Fibroblast of lung (primary cell): Measurements from ENCODE around the gene CNNM2. TPM values are rescaled to one million over a fixed set of nuclear protein-coding genes. Genes with fewer than 3 reads are reported as not detected.

Experiments used
- DNase-seq, 2 donors: peaks; one replicate each; pipeline versions ENCODE4 v3.0.0 to v3.0.0-alpha.2; 2010; ENCODE audit warnings: low read depth in 2 of 2
- H2AFZ ChIP-seq: 2 replicates; pipeline ENCODE4 v1.5.1; 2012; ENCODE audit warnings: low read length, control low read depth, inconsistent platforms
- H3K27ac ChIP-seq: 2 replicates; pipeline ENCODE4 v1.5.1; 2011; ENCODE audit warnings: low read length, control low read depth; ENCODE audit not compliant: insufficient read depth
- H3K27me3 ChIP-seq: 2 replicates; pipeline ENCODE4 v1.5.1; 2011; ENCODE audit warnings: mild to moderate bottlenecking, low read length; ENCODE audit not compliant: control insufficient read depth, insufficient read depth
- H3K36me3 ChIP-seq: 2 replicates; pipeline ENCODE4 v1.5.1; 2011; ENCODE audit warnings: low read length; ENCODE audit not compliant: control insufficient read depth, insufficient read depth
- H3K4me1 ChIP-seq: 2 replicates; pipeline ENCODE4 v1.5.1; 2011; ENCODE audit warnings: low read length; ENCODE audit not compliant: control insufficient read depth, insufficient read depth; ENCODE audit errors: extremely low read depth
- H3K4me2 ChIP-seq: 2 replicates; pipeline ENCODE4 v1.5.1; 2011; ENCODE audit warnings: low read length, control low read depth; ENCODE audit not compliant: insufficient read depth; ENCODE audit errors: extremely low read depth
- H3K4me3 ChIP-seq, 4 experiments: fragments of 200-600 bp in 1 of 4; sonication (generic) in 1 of 4; replicated peaks in 1 of 4; 2 replicates each; pipeline ENCODE4 v1.5.1; 2011 to 2016; ENCODE audit warnings: low read length in 4 of 4, low read depth in 3 of 4, mild to moderate bottlenecking in 3 of 4, control low read depth in 2 of 4, inconsistent platforms in 1 of 4, mixed read lengths in 1 of 4; ENCODE audit not compliant: insufficient read depth in 1 of 4; ENCODE audit errors: control extremely low read depth in 1 of 4
- H3K79me2 ChIP-seq: 2 replicates; pipeline ENCODE4 v1.5.1; 2012; ENCODE audit warnings: mild to moderate bottlenecking, low read length, inconsistent platforms; ENCODE audit not compliant: control insufficient read depth, insufficient read depth
- H3K9ac ChIP-seq: 2 replicates; pipeline ENCODE4 v1.5.1; 2011; ENCODE audit warnings: mild to moderate bottlenecking, low read length, control low read depth; ENCODE audit not compliant: insufficient read depth
- H3K9me3 ChIP-seq: 2 replicates; pipeline ENCODE4 v1.5.1; 2012; ENCODE audit warnings: low read depth, low read length; ENCODE audit not compliant: control insufficient read depth, insufficient read depth
- H4K20me1 ChIP-seq: 2 replicates; pipeline ENCODE4 v1.5.1; 2011; ENCODE audit warnings: low read length; ENCODE audit not compliant: control insufficient read depth, insufficient read depth; ENCODE audit errors: extremely low read depth
- CTCF ChIP-seq, 2 donors: IDR thresholded peaks in 1 of 2; conservative IDR thresholded peaks in 1 of 2; 1 replicate in 1 of 2; 2 replicates in 1 of 2; pipeline ENCODE4 v1.5.1; 2011 to 2012; ENCODE audit warnings: low read length in 2 of 2, control low read depth in 1 of 2, inconsistent platforms in 1 of 2, low read depth in 1 of 2, mild to moderate bottlenecking in 1 of 2
- EZH2 ChIP-seq: IDR thresholded peaks from 2 replicates; pipeline ENCODE4 v1.5.1; 2012; ENCODE audit warnings: low read length, control low read depth, mild to moderate bottlenecking; ENCODE audit errors: missing control alignments
- polyA plus RNA-seq, 2 donors: library from polyadenylated mRNA; depleted of rRNA in 1 of 2; stranded (reverse) in 1 of 2; unstranded in 1 of 2; fragments of >200 nt; gene quantifications; 2 replicates each; pipeline ENCODE4 v1.2.1, GENCODE V29; 2011 to 2012; ENCODE audit warnings: missing spikeins in 1 of 2
- total RNA-seq: library from RNA; depleted of rRNA; stranded (reverse); fragments of >200 nt; gene quantifications from 2 replicates; pipeline ENCODE4 v1.2.1, GENCODE V29; 2014

CNNM2 gene
- total and polyA plus RNA-seq, 2 donors (not counting 1 experiment from before 2014, with no cell fraction given) = 3.4 to 6.1 TPM

GRCh38 chr10:102982296-102982695, 64.2 kb downstream of the CNNM2 start:
- Histone ChIP-seq H3K9ac (no peak overlapping the region), H4K20me1 (no peaks in the 10 kb centered on the region), H3K4me2 (no peak overlapping the region), H3K27me3 (no peaks in the 10 kb centered on the region), H3K27ac (no peak overlapping the region), H3K4me3 (no peak overlapping the region), H3K4me1 (no peaks in the 10 kb centered on the region), H2AFZ (no peak overlapping the region), H3K79me2 (no peaks in the 10 kb centered on the region), H3K36me3 (no peaks in the 10 kb centered on the region), H3K9me3 (no peaks in the 10 kb centered on the region)
- DNase-seq = no peak
- TF ChIP-seq EZH2 (no peak), CTCF (conservative IDR thresholded peaks at IDR 0.05 in 1 of 2, IDR thresholded peaks at IDR 0.05 in 1 of 2; ENCODE audit: low read depth in 1 of 2, low read length in 2 of 2) (no peak)

- Histone ChIP-seq H4K20me1 (no peaks in the 10 kb centered on the region), H3K9ac (no peak overlapping the region), H3K4me2 (no peak overlapping the region), H3K36me3 (no peaks in the 10 kb centered on the region), H2AFZ (no peak overlapping the region), H3K27ac (no peak overlapping the region), H3K79me2 (no peaks in the 10 kb centered on the region), H3K4me1 (no peaks in the 10 kb centered on the region), H3K27me3 (no peaks in the 10 kb centered on the region), H3K9me3 (no peaks in the 10 kb centered on the region), H3K4me3 (no peak overlapping the region)
- no peak for TF ChIP-seq CTCF (conservative IDR thresholded peaks at IDR 0.05 in 1 of 2, IDR thresholded peaks at IDR 0.05 in 1 of 2; ENCODE audit: low read depth in 1 of 2, low read length in 2 of 2)
- no peak for TF ChIP-seq EZH2
- DNase-seq = no peak
Observed at GRCh38 chr10:102984086-102984485, 66.0 kb downstream of the CNNM2 start.

- no peaks in the 10 kb centered on the region for H3K27me3 ChIP-seq
- no peaks in the 10 kb centered on the region for H3K4me1 ChIP-seq
- H3K4me3 ChIP-seq = no peak overlapping the region
- no peaks in the 10 kb centered on the region for H3K79me2 ChIP-seq
- no peak for DNase-seq
- H3K9me3 ChIP-seq = no peaks in the 10 kb centered on the region
- H4K20me1 ChIP-seq = no peaks in the 10 kb centered on the region
- no peak for TF ChIP-seq EZH2
- TF ChIP-seq CTCF (conservative IDR thresholded peaks at IDR 0.05 in 1 of 2, IDR thresholded peaks at IDR 0.05 in 1 of 2; ENCODE audit: low read depth in 1 of 2, low read length in 2 of 2) = no peak
- H3K9ac ChIP-seq = no peak overlapping the region
- H3K36me3 ChIP-seq = no peaks in the 10 kb centered on the region
- no peak overlapping the region for H2AFZ ChIP-seq
- no peak overlapping the region for H3K4me2 ChIP-seq
- no peak overlapping the region for H3K27ac ChIP-seq
Observed at GRCh38 chr10:102985811-102986210, 67.7 kb downstream of the CNNM2 start.
